ENCODE measurements around the gene DNER.
"Not testable (repeated sequence)": the region's sequence is repeated elsewhere in the genome, so short reads cannot be mapped to it uniquely, and the experiment has no call there.

The DNER gene

DNA sequence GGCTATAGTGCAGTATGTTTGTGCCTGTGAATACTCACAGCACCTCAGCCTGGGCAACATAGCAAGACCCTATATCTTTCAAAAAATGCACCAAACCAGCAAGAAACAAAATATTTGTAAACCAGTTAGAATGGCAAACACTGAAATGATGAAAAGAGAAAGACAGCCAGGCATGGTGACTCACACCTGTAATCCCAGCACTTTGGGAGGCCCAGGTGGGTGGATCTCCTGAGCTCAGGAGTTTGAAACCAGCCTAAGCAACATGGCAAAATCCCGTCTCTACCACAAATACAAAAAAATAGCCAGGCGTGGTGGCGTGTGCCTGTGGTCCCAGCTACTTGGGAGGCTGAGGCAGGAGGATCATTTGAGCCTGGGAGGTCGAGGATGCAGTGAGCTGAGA, 375.2 kb downstream of the DNER start:
- DNase-seq (ENCODE audit: low read depth): not testable (repeated sequence)

GRCh38 chr2:229335877-229336346, 378.4 kb downstream of the DNER start:
- no peak for DNase-seq (ENCODE audit: low read depth)

GRCh38 chr2:229335330-229335729, 379.0 kb downstream of the DNER start:
- DNase-seq (ENCODE audit: low read depth): no peak

- DNase-seq (ENCODE audit: low read depth): no peak
These were observed 383.4 kb downstream of the DNER start for GRCh38 chr2:229330952-229331351.

- DNase-seq (ENCODE audit: low read depth): no peak
These were observed 394.8 kb downstream of the DNER start for GRCh38 chr2:229319558-229319957.

DNA sequence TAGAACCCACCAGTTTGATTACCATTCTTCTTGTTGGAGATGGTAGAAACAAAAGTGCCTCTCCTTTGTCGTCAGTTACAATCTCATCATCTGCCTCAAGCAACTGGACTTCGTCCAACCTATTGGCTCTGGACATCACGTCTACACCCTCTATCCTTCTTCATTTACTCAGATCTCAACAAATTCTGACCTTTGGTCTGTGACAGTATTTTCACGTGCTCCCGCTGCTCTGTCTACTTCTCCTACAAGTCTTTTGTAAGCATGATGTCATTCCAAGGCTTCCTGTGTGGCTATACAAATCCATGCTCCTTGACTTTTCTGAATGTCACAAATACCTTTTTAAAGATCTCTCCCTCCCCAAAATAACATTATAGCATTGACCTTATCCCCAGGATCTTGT, 400.2 kb downstream of the DNER start:
- DNase-seq (ENCODE audit: low read depth): no peak

DNA sequence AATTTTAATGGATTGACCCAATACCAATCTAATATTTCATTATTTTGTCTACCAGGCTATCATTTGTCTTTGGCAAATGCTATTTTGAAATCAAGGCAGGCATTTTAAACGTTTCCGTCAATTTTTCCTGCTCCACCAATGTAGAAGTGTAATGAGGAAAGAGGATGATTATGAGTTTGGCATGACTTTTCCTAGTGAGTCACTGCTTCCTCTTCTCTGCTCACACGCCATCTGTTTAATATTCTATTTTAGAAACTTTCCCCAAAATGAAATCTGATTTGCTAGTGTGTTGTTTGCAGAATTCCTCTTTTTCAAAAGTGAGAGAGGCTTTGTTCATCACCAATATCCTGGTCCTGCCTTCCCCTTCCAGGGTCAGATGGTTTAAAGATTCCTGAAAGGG, 400.8 kb downstream of the DNER start:
- DNase-seq (ENCODE audit: low read depth): no peak

Data from activated T-cell treated with anti-CD3 and anti-CD28 coated beads for 1 hour (primary cell).